HG03520 (cell line): Measurements from ENCODE around the gene C5AR1.
"Not testable (repeated sequence)": the region's sequence is repeated elsewhere in the genome, so short reads cannot be mapped to it uniquely, and the experiment has no call there.

Experiments used
- ATAC-seq: cut with Tn5 transposase; IDR thresholded peaks from one replicate; pipeline ENCODE4 v1.9.1; 2021; ENCODE audit warnings: mild to moderate bottlenecking, moderate library complexity; ENCODE audit not compliant: unreplicated experiment

C5AR1 gene

GRCh38 chr19:47324502-47324901, 14.8 kb downstream of the C5AR1 start:
- no peak for ATAC-seq

GRCh38 chr19:47330466-47330869, 20.8 kb downstream of the C5AR1 start:
- no peak for ATAC-seq

GRCh38 chr19:47331490-47331889, 21.8 kb downstream of the C5AR1 start:
- ATAC-seq: no peak

- ATAC-seq: no peak
Observed at GRCh38 chr19:47331931-47332547, 22.4 kb downstream of the C5AR1 start, which contains the start of gene C5AR2. Gene C5AR2 (plus strand): TSS chr19:47332175. CDS start chr19:47340800, 8,625 bp downstream.

- ATAC-seq: not testable (repeated sequence)
Observed at GRCh38 chr19:47336765-47337718, 27.4 kb downstream of the C5AR1 start.

- ATAC-seq: no peak
Observed at GRCh38 chr19:47339196-47339880, 29.7 kb downstream of the C5AR1 start.

- ATAC-seq: no peak
Observed at GRCh38 chr19:47340477-47341208, 31.0 kb downstream of the C5AR1 start.

- ATAC-seq: no peak
Observed at GRCh38 chr19:47341734-47342133, 32.1 kb downstream of the C5AR1 start.

GRCh38 chr19:47343194-47343802, 33.6 kb downstream of the C5AR1 start:
- ATAC-seq: no peak

- ATAC-seq: no peak
Observed at GRCh38 chr19:47344425-47344824, 34.8 kb downstream of the C5AR1 start.

- not testable (repeated sequence) for ATAC-seq
Observed at GRCh38 chr19:47346024-47346423, 36.4 kb downstream of the C5AR1 start.

- ATAC-seq: peak; percentile 93
Observed at GRCh38 chr19:47348819-47349795, 39.4 kb downstream of the C5AR1 start, which contains the start of gene DHX34. Gene DHX34 (plus strand): TSS chr19:47349315. CDS start chr19:47353031, 3,716 bp downstream.

- ATAC-seq: no peak
Observed at GRCh38 chr19:47350630-47351029, 41.0 kb downstream of the C5AR1 start.

GRCh38 chr19:47351548-47351947, 41.9 kb downstream of the C5AR1 start:
- no peak for ATAC-seq

GRCh38 chr19:47352095-47352494, 42.4 kb downstream of the C5AR1 start:
- ATAC-seq: no peak

GRCh38 chr19:47353307-47353712, 43.6 kb downstream of the C5AR1 start:
- ATAC-seq: no peak

GRCh38 chr19:47356900-47357299, 47.2 kb downstream of the C5AR1 start:
- no peak for ATAC-seq

- no peak for ATAC-seq
Observed at GRCh38 chr19:47357788-47358680, 48.4 kb downstream of the C5AR1 start.
